Measurements from ENCODE around the gene KRT12. TPM values are rescaled to one million over a fixed set of nuclear protein-coding genes. Genes with fewer than 3 reads are reported as not detected.

Gene KRT12
- total and polyA plus RNA-seq, 2 donors (not counting 1 experiment from before 2014, with no cell fraction given): not detected

DNA sequence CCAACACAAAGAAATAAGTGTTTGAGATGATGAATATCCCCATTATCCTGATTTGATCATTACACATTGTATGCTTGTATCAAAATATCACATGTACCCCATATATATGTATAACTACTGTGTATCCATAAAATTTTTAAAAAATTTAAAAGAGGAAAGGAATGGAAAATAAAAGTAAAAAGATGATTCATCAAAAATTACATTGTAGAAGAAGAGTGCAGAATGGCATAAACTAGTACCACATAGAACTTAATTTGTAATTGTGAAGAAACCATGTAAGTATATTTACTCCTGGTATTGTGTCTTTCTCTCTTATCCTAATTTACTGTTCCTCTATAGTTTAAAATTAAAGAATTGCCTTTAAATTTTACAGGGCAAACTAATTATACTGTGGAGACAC, 33.1 kb downstream of the KRT12 start:
- no peaks in the 10 kb centered on the region for H3K9me3 ChIP-seq (ENCODE audit: control insufficient read depth, insufficient read depth, low read depth, low read length)
- no peak overlapping the region for H3K9ac ChIP-seq (ENCODE audit: insufficient read depth, low read length)
- no peaks in the 10 kb centered on the region for H3K79me2 ChIP-seq (ENCODE audit: control insufficient read depth, insufficient read depth, low read length)
- no peaks in the 10 kb centered on the region for H3K27me3 ChIP-seq (ENCODE audit: control insufficient read depth, insufficient read depth, low read length)
- no peak overlapping the region for H2AFZ ChIP-seq (ENCODE audit: low read length)
- TF ChIP-seq, protein P1, sequence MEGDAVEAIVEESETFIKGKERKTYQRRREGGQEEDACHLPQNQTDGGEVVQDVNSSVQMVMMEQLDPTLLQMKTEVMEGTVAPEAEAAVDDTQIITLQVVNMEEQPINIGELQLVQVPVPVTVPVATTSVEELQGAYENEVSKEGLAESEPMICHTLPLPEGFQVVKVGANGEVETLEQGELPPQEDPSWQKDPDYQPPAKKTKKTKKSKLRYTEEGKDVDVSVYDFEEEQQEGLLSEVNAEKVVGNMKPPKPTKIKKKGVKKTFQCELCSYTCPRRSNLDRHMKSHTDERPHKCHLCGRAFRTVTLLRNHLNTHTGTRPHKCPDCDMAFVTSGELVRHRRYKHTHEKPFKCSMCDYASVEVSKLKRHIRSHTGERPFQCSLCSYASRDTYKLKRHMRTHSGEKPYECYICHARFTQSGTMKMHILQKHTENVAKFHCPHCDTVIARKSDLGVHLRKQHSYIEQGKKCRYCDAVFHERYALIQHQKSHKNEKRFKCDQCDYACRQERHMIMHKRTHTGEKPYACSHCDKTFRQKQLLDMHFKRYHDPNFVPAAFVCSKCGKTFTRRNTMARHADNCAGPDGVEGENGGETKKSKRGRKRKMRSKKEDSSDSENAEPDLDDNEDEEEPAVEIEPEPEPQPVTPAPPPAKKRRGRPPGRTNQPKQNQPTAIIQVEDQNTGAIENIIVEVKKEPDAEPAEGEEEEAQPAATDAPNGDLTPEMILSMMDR (conservative IDR thresholded peaks at IDR 0.05 in 1 of 2, IDR thresholded peaks at IDR 0.05 in 1 of 2; ENCODE audit: low read depth in 1 of 2, low read length in 2 of 2): no peak
- TF ChIP-seq EZH2 (IDR thresholded peaks at IDR 0.05; ENCODE audit: low read length, missing control alignments): no peak
- H3K4me1 ChIP-seq (ENCODE audit: control insufficient read depth, extremely low read depth, insufficient read depth, low read length): no peaks in the 10 kb centered on the region
- H3K36me3 ChIP-seq (ENCODE audit: control insufficient read depth, insufficient read depth, low read length): no peaks in the 10 kb centered on the region
- no peak overlapping the region for H3K4me2 ChIP-seq (ENCODE audit: extremely low read depth, insufficient read depth, low read length)
- DNase-seq (ENCODE audit: low read depth in 2 of 2): no peak
- H3K4me3 ChIP-seq (replicated peaks in 1 of 4; ENCODE audit: control extremely low read depth in 1 of 4, insufficient read depth in 1 of 4, low read depth in 3 of 4, low read length in 4 of 4): no peak overlapping the region
- no peaks in the 10 kb centered on the region for H4K20me1 ChIP-seq (ENCODE audit: control insufficient read depth, extremely low read depth, insufficient read depth, low read length)
- no peak overlapping the region for H3K27ac ChIP-seq (ENCODE audit: insufficient read depth, low read length)

DNA sequence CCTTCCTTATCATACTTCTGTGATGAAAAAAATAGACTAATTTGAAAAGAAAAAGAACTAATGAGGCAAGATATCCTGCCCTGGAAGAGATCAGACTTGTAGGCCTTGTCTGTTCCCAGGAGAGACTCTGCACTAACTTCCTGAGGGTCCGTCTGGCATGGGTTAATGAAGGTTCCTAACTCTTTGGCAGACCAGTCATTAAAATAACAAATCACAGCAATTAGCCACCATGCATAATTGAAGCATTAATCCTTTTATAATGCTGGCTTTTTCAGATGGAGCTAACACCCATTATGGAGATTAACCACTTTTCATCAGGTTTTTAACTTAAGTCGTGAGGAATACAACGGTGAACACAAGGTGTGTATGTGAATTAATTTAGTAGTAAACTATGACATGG, 34.2 kb downstream of the KRT12 start:
- H3K4me1 ChIP-seq (ENCODE audit: control insufficient read depth, extremely low read depth, insufficient read depth, low read length): no peaks in the 10 kb centered on the region
- H3K9ac ChIP-seq (ENCODE audit: insufficient read depth, low read length): no peak overlapping the region
- H3K4me3 ChIP-seq (replicated peaks in 1 of 4; ENCODE audit: control extremely low read depth in 1 of 4, insufficient read depth in 1 of 4, low read depth in 3 of 4, low read length in 4 of 4): no peak overlapping the region
- no peak overlapping the region for H3K4me2 ChIP-seq (ENCODE audit: extremely low read depth, insufficient read depth, low read length)
- H3K36me3 ChIP-seq (ENCODE audit: control insufficient read depth, insufficient read depth, low read length): no peaks in the 10 kb centered on the region
- DNase-seq (ENCODE audit: low read depth in 2 of 2): no peak
- H2AFZ ChIP-seq (ENCODE audit: low read length): no peak overlapping the region
- H4K20me1 ChIP-seq (ENCODE audit: control insufficient read depth, extremely low read depth, insufficient read depth, low read length): no peaks in the 10 kb centered on the region
- H3K27me3 ChIP-seq (ENCODE audit: control insufficient read depth, insufficient read depth, low read length): no peaks in the 10 kb centered on the region
- no peaks in the 10 kb centered on the region for H3K79me2 ChIP-seq (ENCODE audit: control insufficient read depth, insufficient read depth, low read length)
- no peak overlapping the region for H3K27ac ChIP-seq (ENCODE audit: insufficient read depth, low read length)
- TF ChIP-seq, protein P1 (conservative IDR thresholded peaks at IDR 0.05 in 1 of 2, IDR thresholded peaks at IDR 0.05 in 1 of 2; ENCODE audit: low read depth in 1 of 2, low read length in 2 of 2): no peak
- H3K9me3 ChIP-seq (ENCODE audit: control insufficient read depth, insufficient read depth, low read depth, low read length): no peaks in the 10 kb centered on the region

- Histone ChIP-seq H3K4me3 (replicated peaks in 1 of 4; ENCODE audit: control extremely low read depth in 1 of 4, insufficient read depth in 1 of 4, low read depth in 3 of 4, low read length in 4 of 4) (no peak overlapping the region), H2AFZ (ENCODE audit: low read length) (no peak overlapping the region), H3K4me2 (ENCODE audit: extremely low read depth, insufficient read depth, low read length) (no peak overlapping the region), H3K9me3 (ENCODE audit: control insufficient read depth, insufficient read depth, low read depth, low read length) (no peaks in the 10 kb centered on the region), H3K9ac (ENCODE audit: insufficient read depth, low read length) (no peak overlapping the region), H3K36me3 (ENCODE audit: control insufficient read depth, insufficient read depth, low read length) (no peaks in the 10 kb centered on the region), H3K27ac (ENCODE audit: insufficient read depth, low read length) (no peak overlapping the region), H3K4me1 (ENCODE audit: control insufficient read depth, extremely low read depth, insufficient read depth, low read length) (no peaks in the 10 kb centered on the region), H3K27me3 (ENCODE audit: control insufficient read depth, insufficient read depth, low read length) (no peaks in the 10 kb centered on the region), H4K20me1 (ENCODE audit: control insufficient read depth, extremely low read depth, insufficient read depth, low read length) (no peaks in the 10 kb centered on the region), H3K79me2 (ENCODE audit: control insufficient read depth, insufficient read depth, low read length) (no peaks in the 10 kb centered on the region)
- DNase-seq (ENCODE audit: low read depth in 2 of 2): no peak
- no peak for TF ChIP-seq EZH2 (IDR thresholded peaks at IDR 0.05; ENCODE audit: low read length, missing control alignments)
- TF ChIP-seq, protein P1 (conservative IDR thresholded peaks at IDR 0.05 in 1 of 2, IDR thresholded peaks at IDR 0.05 in 1 of 2; ENCODE audit: low read depth in 1 of 2, low read length in 2 of 2): no peak
Measured at GRCh38 chr17:40830085-40830776, 36.8 kb downstream of the KRT12 start.
